Duodenal mucosa (tissue), 2 donors: ENCODE measurements around the gene CDH12.

Experiments
- H3K27ac ChIP-seq: one replicate; pipeline ENCODE4 v1.7.0; 2013; ENCODE audit warnings: low read depth, low read length
- H3K27me3 ChIP-seq, 2 donors: one replicate each; pipeline ENCODE4 v1.7.0; 2013; ENCODE audit warnings: low read length in 2 of 2, control low read depth in 1 of 2; ENCODE audit not compliant: insufficient read depth in 2 of 2, control insufficient read depth in 1 of 2
- H3K36me3 ChIP-seq, 2 donors: one replicate each; pipeline ENCODE4 v1.7.0; 2013; ENCODE audit warnings: low read length in 2 of 2, control low read depth in 1 of 2; ENCODE audit not compliant: insufficient read depth in 2 of 2, control insufficient read depth in 1 of 2
- H3K4me1 ChIP-seq, 2 donors: one replicate each; pipeline ENCODE4 v1.7.0; 2013; ENCODE audit warnings: low read length in 2 of 2, control low read depth in 1 of 2; ENCODE audit not compliant: insufficient read depth in 2 of 2, control insufficient read depth in 1 of 2
- H3K4me3 ChIP-seq, 2 donors: one replicate each; pipeline ENCODE4 v1.7.0; 2013; ENCODE audit warnings: low read length in 2 of 2, low read depth in 1 of 2
- H3K9ac ChIP-seq, 2 donors: one replicate each; pipeline ENCODE4 v1.7.0; 2013; ENCODE audit warnings: low read length in 2 of 2, low read depth in 1 of 2
- H3K9me3 ChIP-seq, 2 donors: one replicate each; pipeline ENCODE4 v1.7.0; 2013; ENCODE audit warnings: low read length in 2 of 2, control low read depth in 1 of 2; ENCODE audit not compliant: control insufficient read depth in 1 of 2

CDH12 gene

GRCh38 chr5:22669345-22669744 is 183.8 kb downstream of the CDH12 start:
- H3K9ac ChIP-seq, result no peak overlapping the region
- H3K27me3 ChIP-seq, result no peaks in the 10 kb centered on the region
- H3K4me3 ChIP-seq, result no peak overlapping the region
- H3K4me1 ChIP-seq, result no peaks in the 10 kb centered on the region
- no peaks in the 10 kb centered on the region for H3K36me3 ChIP-seq
- no peaks in the 10 kb centered on the region for H3K9me3 ChIP-seq
- H3K27ac ChIP-seq, result no peak overlapping the region

GRCh38 chr5:22665801-22666200 is 187.3 kb downstream of the CDH12 start:
- no peak overlapping the region for H3K27ac ChIP-seq
- no peaks in the 10 kb centered on the region for H3K27me3 ChIP-seq
- H3K4me1 ChIP-seq, result no peaks in the 10 kb centered on the region
- H3K9ac ChIP-seq, result no peak overlapping the region
- H3K36me3 ChIP-seq, result no peaks in the 10 kb centered on the region
- H3K4me3 ChIP-seq, result no peak overlapping the region
- no peaks in the 10 kb centered on the region for H3K9me3 ChIP-seq

GRCh38 chr5:22663134-22663533 is 190.0 kb downstream of the CDH12 start:
- Histone ChIP-seq H3K36me3 (no peaks in the 10 kb centered on the region), H3K4me1 (no peaks in the 10 kb centered on the region), H3K9me3 (no peaks in the 10 kb centered on the region), H3K27me3 (no peaks in the 10 kb centered on the region), H3K27ac (no peak overlapping the region), H3K9ac (no peak overlapping the region), H3K4me3 (no peak overlapping the region)

- no peaks in the 10 kb centered on the region for H3K27me3 ChIP-seq
- no peaks in the 10 kb centered on the region for H3K4me1 ChIP-seq
- no peaks in the 10 kb centered on the region for H3K9me3 ChIP-seq
- no peak overlapping the region for H3K4me3 ChIP-seq
- H3K36me3 ChIP-seq, result no peaks in the 10 kb centered on the region
- H3K9ac ChIP-seq, result no peak overlapping the region
- no peak overlapping the region for H3K27ac ChIP-seq
These were observed 190.8 kb downstream of the CDH12 start for GRCh38 chr5:22662391-22662790.

GRCh38 chr5:22651355-22651754 is 201.8 kb downstream of the CDH12 start:
- no peaks in the 10 kb centered on the region for H3K9me3 ChIP-seq
- H3K9ac ChIP-seq, result no peak overlapping the region
- no peak overlapping the region for H3K4me3 ChIP-seq
- no peak overlapping the region for H3K27ac ChIP-seq
- H3K4me1 ChIP-seq, result peaks cover 0 to 11% of the 10 kb centered on the region in 2 donors
- H3K36me3 ChIP-seq, result no peaks in the 10 kb centered on the region
- no peaks in the 10 kb centered on the region for H3K27me3 ChIP-seq

- H3K4me1 ChIP-seq, result peaks cover 0 to 11% of the 10 kb centered on the region in 2 donors
- H3K27ac ChIP-seq, result no peak overlapping the region
- no peak overlapping the region for H3K4me3 ChIP-seq
- H3K27me3 ChIP-seq, result no peaks in the 10 kb centered on the region
- no peaks in the 10 kb centered on the region for H3K36me3 ChIP-seq
- no peak overlapping the region for H3K9ac ChIP-seq
- no peaks in the 10 kb centered on the region for H3K9me3 ChIP-seq
These were observed 202.6 kb downstream of the CDH12 start for GRCh38 chr5:22650511-22650910.

- Histone ChIP-seq H3K27ac (no peak overlapping the region), H3K9ac (no peak overlapping the region), H3K27me3 (no peaks in the 10 kb centered on the region), H3K36me3 (no peaks in the 10 kb centered on the region), H3K4me3 (peak overlapping the region in 1 of 2 donors; percentile 7), H3K9me3 (no peaks in the 10 kb centered on the region), H3K4me1 (peaks cover 0 to 11% of the 10 kb centered on the region in 2 donors)
These were observed 204.1 kb downstream of the CDH12 start for GRCh38 chr5:22649074-22649473.

- no peak overlapping the region for H3K4me3 ChIP-seq
- H3K27me3 ChIP-seq, result no peaks in the 10 kb centered on the region
- no peak overlapping the region for H3K9ac ChIP-seq
These were observed 208.3 kb downstream of the CDH12 start for GRCh38 chr5:22644859-22645258.

GRCh38 chr5:22643356-22643755 is 209.8 kb downstream of the CDH12 start:
- H3K27ac ChIP-seq, result no peak overlapping the region
- no peak overlapping the region for H3K4me3 ChIP-seq
- no peaks in the 10 kb centered on the region for H3K9me3 ChIP-seq
- no peaks in the 10 kb centered on the region for H3K36me3 ChIP-seq
- peaks cover 0 to 1% of the 10 kb centered on the region in 2 donors for H3K4me1 ChIP-seq
- H3K27me3 ChIP-seq, result no peaks in the 10 kb centered on the region
- H3K9ac ChIP-seq, result no peak overlapping the region

More at GRCh38 chr5:22644859-22645258, 208.3 kb downstream of the CDH12 start:
- Histone ChIP-seq H3K4me1 (peaks cover 0 to 11% of the 10 kb centered on the region in 2 donors), H3K9me3 (no peaks in the 10 kb centered on the region), H3K36me3 (no peaks in the 10 kb centered on the region), H3K27ac (no peak overlapping the region)

GRCh38 chr5:22631683-22632082 is 221.5 kb downstream of the CDH12 start:
- Histone ChIP-seq H3K9ac (no peak overlapping the region), H3K27ac (no peak overlapping the region), H3K36me3 (no peaks in the 10 kb centered on the region), H3K27me3 (no peaks in the 10 kb centered on the region), H3K4me3 (no peak overlapping the region), H3K4me1 (no peaks in the 10 kb centered on the region), H3K9me3 (no peaks in the 10 kb centered on the region)

- no peak overlapping the region for H3K9ac ChIP-seq
- H3K27ac ChIP-seq, result no peak overlapping the region
- H3K27me3 ChIP-seq, result no peaks in the 10 kb centered on the region
- no peaks in the 10 kb centered on the region for H3K9me3 ChIP-seq
- H3K4me3 ChIP-seq, result no peak overlapping the region
- no peaks in the 10 kb centered on the region for H3K36me3 ChIP-seq
- no peaks in the 10 kb centered on the region for H3K4me1 ChIP-seq
These were observed 226.1 kb downstream of the CDH12 start for GRCh38 chr5:22627029-22627428.
